ENCODE measurements around the gene EHBP1.

The EHBP1 gene

GRCh38 chr2:63041592-63041991, 336.1 kb downstream of the EHBP1 start (continued):
- TF ChIP-seq PRDM6 (tag by site-specific recombination; IDR thresholded peaks at IDR 0.05): peak; percentile 95
- TF ChIP-seq ZNF133 (tag by site-specific recombination; IDR thresholded peaks at IDR 0.05): no peak
- peak; percentile 58; the same call in 1 of the 2 replicates for TF ChIP-seq ZNF843 (tag by site-specific recombination; IDR thresholded peaks at IDR 0.05)

DNA sequence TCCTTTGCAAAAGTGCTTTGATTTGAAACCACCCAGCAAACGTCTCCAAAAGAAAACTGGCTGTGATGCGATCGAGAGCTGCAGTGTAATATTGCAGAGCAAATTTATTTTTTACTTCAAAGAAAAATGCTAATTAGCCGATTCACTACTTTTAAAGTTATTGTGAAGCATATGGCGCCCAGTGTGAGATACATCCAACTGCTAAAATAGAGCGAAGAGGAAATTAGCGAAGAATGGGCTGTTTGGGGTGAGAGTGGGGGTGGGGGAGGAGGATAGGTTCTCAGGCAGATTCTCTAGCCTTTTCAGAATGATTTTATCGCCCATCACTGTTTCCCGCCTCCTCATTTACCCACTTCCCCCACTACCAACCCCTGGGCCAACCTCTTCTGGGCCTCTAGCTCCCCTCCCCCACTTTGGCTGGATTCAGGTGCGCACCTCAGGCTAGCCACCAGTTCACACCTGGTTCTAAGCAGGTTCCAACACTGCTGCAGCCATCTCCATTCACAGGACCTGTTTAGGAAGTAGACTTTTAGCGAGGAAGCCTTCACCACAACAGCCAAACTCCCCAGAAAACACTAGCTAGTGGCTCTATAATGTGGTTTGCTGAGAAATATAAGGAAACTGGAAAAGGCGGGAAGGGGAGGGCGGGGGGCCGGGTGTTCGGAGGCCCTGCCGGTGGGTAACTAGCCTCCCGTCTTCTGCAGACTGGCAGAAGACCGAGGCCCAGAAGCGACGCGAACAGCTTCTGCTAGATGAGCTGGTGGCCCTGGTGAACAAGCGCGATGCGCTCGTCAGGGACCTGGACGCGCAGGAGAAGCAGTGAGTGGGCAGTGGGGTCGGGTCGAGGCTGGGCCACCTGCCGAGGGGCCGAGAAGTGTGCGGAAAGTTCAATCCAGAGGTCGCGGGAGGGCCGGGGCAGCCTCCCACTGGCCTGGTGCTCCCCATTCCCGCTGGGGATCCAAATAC, 339.1 kb downstream of the EHBP1 start:
- H3K9me3 ChIP-seq (ENCODE audit: control insufficient read depth, insufficient read depth, low read depth, low read length): no peaks in the 10 kb centered on the region
- ChIA-PET CTCF (interaction anchor here (0.7 kb wide), 1 partner anchor 21 kb away, joined by 3 read pairs; no protein-coding TSS in a partner anchor), POLR2A (no interaction called here)
- no peak overlapping the region for H3K4me3 ChIP-seq (ENCODE audit: low read depth, low read length)
- no peaks in the 10 kb centered on the region for H3K36me3 ChIP-seq (ENCODE audit: control insufficient read depth in 2 of 2, insufficient read depth in 1 of 2, low read length in 2 of 2)
- TF ChIP-seq ZNF18 (tag by site-specific recombination; IDR thresholded peaks at IDR 0.05): 0 out of 2 replicates have a peak, but pooled peaks have one; percentile 15
- no peak for TF ChIP-seq GLIS2 (tag by site-specific recombination; IDR thresholded peaks at IDR 0.05)
- peaks cover 11% of the 10 kb centered on the region for H3K4me1 ChIP-seq (ENCODE audit: control insufficient read depth, insufficient read depth, low read length)
- H3K27ac ChIP-seq (ENCODE audit: extremely low read depth, low read depth, low read length): no peak overlapping the region

GRCh38 chr2:63046552-63046951, 341.0 kb downstream of the EHBP1 start:
- no peak for TF ChIP-seq ZBTB7A (tag by site-specific recombination; IDR thresholded peaks at IDR 0.05; ENCODE audit: low read depth)
- TF ChIP-seq, protein P1, sequence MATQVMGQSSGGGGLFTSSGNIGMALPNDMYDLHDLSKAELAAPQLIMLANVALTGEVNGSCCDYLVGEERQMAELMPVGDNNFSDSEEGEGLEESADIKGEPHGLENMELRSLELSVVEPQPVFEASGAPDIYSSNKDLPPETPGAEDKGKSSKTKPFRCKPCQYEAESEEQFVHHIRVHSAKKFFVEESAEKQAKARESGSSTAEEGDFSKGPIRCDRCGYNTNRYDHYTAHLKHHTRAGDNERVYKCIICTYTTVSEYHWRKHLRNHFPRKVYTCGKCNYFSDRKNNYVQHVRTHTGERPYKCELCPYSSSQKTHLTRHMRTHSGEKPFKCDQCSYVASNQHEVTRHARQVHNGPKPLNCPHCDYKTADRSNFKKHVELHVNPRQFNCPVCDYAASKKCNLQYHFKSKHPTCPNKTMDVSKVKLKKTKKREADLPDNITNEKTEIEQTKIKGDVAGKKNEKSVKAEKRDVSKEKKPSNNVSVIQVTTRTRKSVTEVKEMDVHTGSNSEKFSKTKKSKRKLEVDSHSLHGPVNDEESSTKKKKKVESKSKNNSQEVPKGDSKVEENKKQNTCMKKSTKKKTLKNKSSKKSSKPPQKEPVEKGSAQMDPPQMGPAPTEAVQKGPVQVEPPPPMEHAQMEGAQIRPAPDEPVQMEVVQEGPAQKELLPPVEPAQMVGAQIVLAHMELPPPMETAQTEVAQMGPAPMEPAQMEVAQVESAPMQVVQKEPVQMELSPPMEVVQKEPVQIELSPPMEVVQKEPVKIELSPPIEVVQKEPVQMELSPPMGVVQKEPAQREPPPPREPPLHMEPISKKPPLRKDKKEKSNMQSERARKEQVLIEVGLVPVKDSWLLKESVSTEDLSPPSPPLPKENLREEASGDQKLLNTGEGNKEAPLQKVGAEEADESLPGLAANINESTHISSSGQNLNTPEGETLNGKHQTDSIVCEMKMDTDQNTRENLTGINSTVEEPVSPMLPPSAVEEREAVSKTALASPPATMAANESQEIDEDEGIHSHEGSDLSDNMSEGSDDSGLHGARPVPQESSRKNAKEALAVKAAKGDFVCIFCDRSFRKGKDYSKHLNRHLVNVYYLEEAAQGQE (tag by site-specific recombination; IDR thresholded peaks at IDR 0.05): no peak
- no peak overlapping the region for H3K4me3 ChIP-seq (ENCODE audit: low read depth, low read length)
- POLR2A ChIA-PET: no interaction called here

DNA sequence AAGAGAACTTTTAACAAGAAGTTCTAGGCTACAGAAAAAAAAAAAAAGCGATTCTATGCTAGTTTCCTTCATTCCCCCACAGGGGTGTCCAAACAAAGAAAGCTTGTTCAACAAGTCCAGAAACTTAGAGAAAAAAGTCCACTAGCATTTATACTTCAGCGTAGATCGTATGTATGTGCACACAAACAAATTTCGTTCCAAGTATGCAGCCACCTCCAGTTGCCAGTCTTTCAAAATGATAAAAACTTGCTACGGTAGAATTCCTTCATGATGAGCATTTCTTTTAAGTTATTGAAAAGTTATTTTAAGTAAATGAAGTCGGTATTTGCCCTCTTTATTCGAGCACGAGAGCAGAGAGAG, 341.4 kb downstream of the EHBP1 start:
- no peaks in the 10 kb centered on the region for H3K9me3 ChIP-seq (ENCODE audit: control insufficient read depth, insufficient read depth, low read depth, low read length)
- ChIA-PET CTCF (no interaction called here), POLR2A (no interaction called here)
- H3K27ac ChIP-seq (ENCODE audit: extremely low read depth, low read depth, low read length): no peak overlapping the region
- peaks cover 0 to under 1% of the 10 kb centered on the region in 2 experiments; a peak in 1 of 3 replicates for H3K36me3 ChIP-seq (ENCODE audit: control insufficient read depth in 2 of 2, insufficient read depth in 1 of 2, low read length in 2 of 2)
- H3K4me1 ChIP-seq (ENCODE audit: control insufficient read depth, insufficient read depth, low read length): peaks cover 5% of the 10 kb centered on the region; the same call in 1 of the 2 replicates
- H3K4me3 ChIP-seq (ENCODE audit: low read depth, low read length): no peak overlapping the region
- TF ChIP-seq ZNF792 (tag by site-specific recombination; IDR thresholded peaks at IDR 0.05) (no peak), YY2 (tag by site-specific recombination; IDR thresholded peaks at IDR 0.05) (no peak), ZNF707 (tag by site-specific recombination; IDR thresholded peaks at IDR 0.05) (no peak), HIC1 (tag by site-specific recombination; IDR thresholded peaks at IDR 0.05) (no peak), ZNF335 (tag by site-specific recombination; conservative IDR thresholded peaks at IDR 0.05) (no peak), ZNF239 (tag by site-specific recombination; IDR thresholded peaks at IDR 0.05) (no peak), ZNF341 (tag by site-specific recombination; IDR thresholded peaks at IDR 0.05; ENCODE audit: low read depth) (no peak), ZNF658 (tag by site-specific recombination; IDR thresholded peaks at IDR 0.05) (no peak), TCF7L2 (IDR thresholded peaks at IDR 0.05; ENCODE audit: borderline replicate concordance, low read depth, low read length) (no peak), ZNF561 (tag by site-specific recombination; IDR thresholded peaks at IDR 0.05; ENCODE audit: borderline replicate concordance) (no peak), ZNF843 (tag by site-specific recombination; IDR thresholded peaks at IDR 0.05) (no peak), ZNF133 (tag by site-specific recombination; IDR thresholded peaks at IDR 0.05) (no peak)
- TF ChIP-seq, protein P2, sequence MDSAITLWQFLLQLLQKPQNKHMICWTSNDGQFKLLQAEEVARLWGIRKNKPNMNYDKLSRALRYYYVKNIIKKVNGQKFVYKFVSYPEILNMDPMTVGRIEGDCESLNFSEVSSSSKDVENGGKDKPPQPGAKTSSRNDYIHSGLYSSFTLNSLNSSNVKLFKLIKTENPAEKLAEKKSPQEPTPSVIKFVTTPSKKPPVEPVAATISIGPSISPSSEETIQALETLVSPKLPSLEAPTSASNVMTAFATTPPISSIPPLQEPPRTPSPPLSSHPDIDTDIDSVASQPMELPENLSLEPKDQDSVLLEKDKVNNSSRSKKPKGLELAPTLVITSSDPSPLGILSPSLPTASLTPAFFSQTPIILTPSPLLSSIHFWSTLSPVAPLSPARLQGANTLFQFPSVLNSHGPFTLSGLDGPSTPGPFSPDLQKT (IDR thresholded peaks at IDR 0.05; ENCODE audit: borderline replicate concordance, low read depth, low read length): no peak

More at GRCh38 chr2:63046552-63046951, 341.0 kb downstream of the EHBP1 start:
- Histone ChIP-seq H3K27ac (ENCODE audit: extremely low read depth, low read depth, low read length) (no peak overlapping the region), H3K4me1 (ENCODE audit: control insufficient read depth, insufficient read depth, low read length) (peaks cover 9% of the 10 kb centered on the region), H3K9me3 (ENCODE audit: control insufficient read depth, insufficient read depth, low read depth, low read length) (no peaks in the 10 kb centered on the region), H3K36me3 (ENCODE audit: control insufficient read depth in 2 of 2, insufficient read depth in 1 of 2, low read length in 2 of 2) (no peaks in the 10 kb centered on the region)
- CTCF ChIA-PET: no interaction called here
